ENCODE results near the gene RBM6. TPM values are rescaled to one million over a fixed set of nuclear protein-coding genes. Genes with fewer than 3 reads are reported as not detected.

The RBM6 gene
- total and polyA plus RNA-seq, 2 donors (not counting 1 experiment from before 2014, with no cell fraction given) = 40.1 to 46.1 TPM

GRCh38 chr3:49940667-49941249, 808 bp downstream of the RBM6 start:
- Histone ChIP-seq H3K36me3 (ENCODE audit: control insufficient read depth, insufficient read depth, low read length) (no peaks in the 10 kb centered on the region), H3K27ac (ENCODE audit: insufficient read depth, low read length) (peak overlapping the region; percentile 76), H3K4me2 (ENCODE audit: extremely low read depth, insufficient read depth, low read length) (peak overlapping the region; percentile 99), H3K4me1 (ENCODE audit: control insufficient read depth, extremely low read depth, insufficient read depth, low read length) (no peaks in the 10 kb centered on the region), H3K79me2 (ENCODE audit: control insufficient read depth, insufficient read depth, low read length) (peaks cover 52% of the 10 kb centered on the region), H2AFZ (ENCODE audit: low read length) (peak overlapping the region; percentile 37), H4K20me1 (ENCODE audit: control insufficient read depth, extremely low read depth, insufficient read depth, low read length) (peaks cover 2% of the 10 kb centered on the region), H3K9me3 (ENCODE audit: control insufficient read depth, insufficient read depth, low read depth, low read length) (no peaks in the 10 kb centered on the region), H3K4me3 (replicated peaks in 1 of 4; ENCODE audit: control extremely low read depth in 1 of 4, insufficient read depth in 1 of 4, low read depth in 3 of 4, low read length in 4 of 4) (peak overlapping the region; percentile 80 to 95 (median 84)), H3K9ac (ENCODE audit: insufficient read depth, low read length) (peak overlapping the region; percentile 79), H3K27me3 (ENCODE audit: control insufficient read depth, insufficient read depth, low read length) (no peaks in the 10 kb centered on the region)
- TF ChIP-seq CTCF (conservative IDR thresholded peaks at IDR 0.05 in 1 of 2, IDR thresholded peaks at IDR 0.05 in 1 of 2; ENCODE audit: low read depth in 1 of 2, low read length in 2 of 2) (no peak), EZH2 (IDR thresholded peaks at IDR 0.05; ENCODE audit: low read length, missing control alignments) (no peak)
- DNase-seq (ENCODE audit: low read depth in 2 of 2) = no peak

GRCh38 chr3:49942651-49943050, 2.7 kb downstream of the RBM6 start:
- Histone ChIP-seq H3K36me3 (ENCODE audit: control insufficient read depth, insufficient read depth, low read length) (no peaks in the 10 kb centered on the region), H2AFZ (ENCODE audit: low read length) (no peak overlapping the region), H3K27ac (ENCODE audit: insufficient read depth, low read length) (no peak overlapping the region), H3K4me3 (replicated peaks in 1 of 4; ENCODE audit: control extremely low read depth in 1 of 4, insufficient read depth in 1 of 4, low read depth in 3 of 4, low read length in 4 of 4) (no peak overlapping the region), H3K79me2 (ENCODE audit: control insufficient read depth, insufficient read depth, low read length) (peaks cover 69% of the 10 kb centered on the region), H3K9ac (ENCODE audit: insufficient read depth, low read length) (no peak overlapping the region), H3K4me1 (ENCODE audit: control insufficient read depth, extremely low read depth, insufficient read depth, low read length) (no peaks in the 10 kb centered on the region), H4K20me1 (ENCODE audit: control insufficient read depth, extremely low read depth, insufficient read depth, low read length) (peaks cover 2% of the 10 kb centered on the region), H3K27me3 (ENCODE audit: control insufficient read depth, insufficient read depth, low read length) (no peaks in the 10 kb centered on the region), H3K4me2 (ENCODE audit: extremely low read depth, insufficient read depth, low read length) (no peak overlapping the region), H3K9me3 (ENCODE audit: control insufficient read depth, insufficient read depth, low read depth, low read length) (no peaks in the 10 kb centered on the region)
- no peak for TF ChIP-seq CTCF (conservative IDR thresholded peaks at IDR 0.05 in 1 of 2, IDR thresholded peaks at IDR 0.05 in 1 of 2; ENCODE audit: low read depth in 1 of 2, low read length in 2 of 2)
- DNase-seq (ENCODE audit: low read depth in 2 of 2) = no peak

- Histone ChIP-seq H2AFZ (ENCODE audit: low read length) (no peak overlapping the region), H3K9ac (ENCODE audit: insufficient read depth, low read length) (no peak overlapping the region), H4K20me1 (ENCODE audit: control insufficient read depth, extremely low read depth, insufficient read depth, low read length) (no peaks in the 10 kb centered on the region), H3K4me2 (ENCODE audit: extremely low read depth, insufficient read depth, low read length) (no peak overlapping the region), H3K27ac (ENCODE audit: insufficient read depth, low read length) (no peak overlapping the region), H3K27me3 (ENCODE audit: control insufficient read depth, insufficient read depth, low read length) (no peaks in the 10 kb centered on the region), H3K79me2 (ENCODE audit: control insufficient read depth, insufficient read depth, low read length) (peaks cover 72% of the 10 kb centered on the region), H3K4me1 (ENCODE audit: control insufficient read depth, extremely low read depth, insufficient read depth, low read length) (peaks cover 11% of the 10 kb centered on the region), H3K4me3 (replicated peaks in 1 of 4; ENCODE audit: control extremely low read depth in 1 of 4, insufficient read depth in 1 of 4, low read depth in 3 of 4, low read length in 4 of 4) (no peak overlapping the region), H3K36me3 (ENCODE audit: control insufficient read depth, insufficient read depth, low read length) (no peaks in the 10 kb centered on the region), H3K9me3 (ENCODE audit: control insufficient read depth, insufficient read depth, low read depth, low read length) (no peaks in the 10 kb centered on the region)
- no peak for DNase-seq (ENCODE audit: low read depth in 2 of 2)
- no peak for TF ChIP-seq CTCF (conservative IDR thresholded peaks at IDR 0.05 in 1 of 2, IDR thresholded peaks at IDR 0.05 in 1 of 2; ENCODE audit: low read depth in 1 of 2, low read length in 2 of 2)
- TF ChIP-seq EZH2 (IDR thresholded peaks at IDR 0.05; ENCODE audit: low read length, missing control alignments) = no peak
These were observed 13.0 kb downstream of the RBM6 start for GRCh38 chr3:49952924-49953323.

Measured in fibroblast of lung (primary cell).